GM19468 (cell line): ENCODE results near the gene KRTAP1-1.
"Not testable (repeated sequence)": the region's sequence is repeated elsewhere in the genome, so short reads cannot be mapped to it uniquely, and the experiment has no call there.

Experiments used
- ATAC-seq: cut with Tn5 transposase; IDR thresholded peaks from one replicate; pipeline ENCODE4 v1.9.1; 2021; ENCODE audit warnings: mild to moderate bottlenecking, moderate library complexity, moderate number of reproducible peaks; ENCODE audit not compliant: unreplicated experiment; ENCODE audit errors: extremely low read depth

The KRTAP1-1 gene, protein sequence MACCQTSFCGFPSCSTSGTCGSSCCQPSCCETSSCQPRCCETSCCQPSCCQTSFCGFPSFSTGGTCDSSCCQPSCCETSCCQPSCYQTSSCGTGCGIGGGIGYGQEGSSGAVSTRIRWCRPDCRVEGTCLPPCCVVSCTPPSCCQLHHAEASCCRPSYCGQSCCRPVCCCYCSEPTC

DNA sequence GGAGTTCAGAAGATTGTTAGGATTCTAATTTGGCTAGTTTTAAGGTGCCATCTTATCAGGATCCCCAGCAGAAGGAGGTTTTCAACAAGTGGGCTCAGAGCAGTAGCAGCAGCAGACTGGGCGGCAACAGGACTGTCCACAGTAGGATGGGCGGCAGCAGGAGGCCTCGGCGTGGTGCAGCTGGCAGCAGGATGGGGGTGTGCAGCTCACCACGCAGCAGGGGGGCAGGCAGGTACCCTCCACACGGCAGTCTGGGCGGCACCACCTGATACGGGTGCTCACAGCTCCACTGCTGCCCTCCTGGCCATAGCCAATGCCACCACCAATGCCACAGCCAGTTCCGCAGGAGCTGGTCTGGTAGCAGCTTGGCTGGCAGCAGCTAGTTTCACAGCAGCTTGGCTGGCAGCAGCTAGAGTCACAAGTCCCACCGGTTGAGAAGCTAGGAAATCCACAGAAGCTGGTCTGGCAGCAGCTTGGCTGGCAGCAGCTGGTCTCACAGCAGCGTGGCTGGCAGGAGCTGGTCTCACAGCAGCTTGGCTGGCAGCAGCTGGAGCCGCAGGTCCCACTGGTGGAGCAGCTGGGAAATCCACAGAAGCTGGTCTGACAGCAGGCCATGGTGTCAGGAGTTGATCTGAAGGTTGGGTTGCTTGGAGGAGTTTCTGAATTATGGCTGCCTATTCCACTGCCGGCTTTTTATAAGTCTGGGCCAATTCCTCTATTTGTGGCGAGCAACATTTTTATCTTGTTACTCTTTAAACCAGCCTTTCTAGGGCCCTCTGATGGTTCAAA is at the start of gene KRTAP1-1:
KRTAP1-1 (minus strand) TSS at position 668 of the 789 bp plus-strand sequence; CDS start at position 615, 53 bp downstream.
- ATAC-seq: not testable (repeated sequence)

DNA sequence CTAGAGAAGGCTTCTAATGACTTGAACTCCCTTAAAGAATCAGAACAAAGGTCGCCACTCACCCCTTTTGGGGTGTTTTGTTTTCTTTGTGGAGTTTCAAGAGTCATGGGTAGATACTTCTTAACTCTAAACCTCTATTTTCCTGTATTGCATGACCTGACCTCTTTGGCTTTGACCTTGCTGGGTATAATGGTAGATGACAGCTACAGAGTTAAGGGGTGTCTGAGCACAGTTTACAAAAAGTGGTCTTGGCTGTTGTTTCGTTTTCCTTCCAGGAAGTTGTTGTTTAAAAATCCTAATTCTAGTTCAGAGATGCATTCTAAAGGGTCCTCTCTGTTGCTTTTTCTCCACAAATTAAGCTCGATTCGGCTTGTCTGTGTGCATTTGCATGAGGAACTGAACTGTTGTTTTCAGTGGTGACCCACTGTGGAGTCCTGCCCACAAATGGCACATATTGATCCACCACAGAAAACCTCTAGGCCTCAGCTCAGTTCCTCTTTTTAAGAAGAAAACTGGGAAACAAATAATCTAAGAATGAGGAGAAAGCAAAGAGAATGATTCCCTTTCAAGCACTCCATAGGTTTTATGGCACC is 47.6 kb upstream of the KRTAP1-1 start:
- not testable (repeated sequence) for ATAC-seq

DNA sequence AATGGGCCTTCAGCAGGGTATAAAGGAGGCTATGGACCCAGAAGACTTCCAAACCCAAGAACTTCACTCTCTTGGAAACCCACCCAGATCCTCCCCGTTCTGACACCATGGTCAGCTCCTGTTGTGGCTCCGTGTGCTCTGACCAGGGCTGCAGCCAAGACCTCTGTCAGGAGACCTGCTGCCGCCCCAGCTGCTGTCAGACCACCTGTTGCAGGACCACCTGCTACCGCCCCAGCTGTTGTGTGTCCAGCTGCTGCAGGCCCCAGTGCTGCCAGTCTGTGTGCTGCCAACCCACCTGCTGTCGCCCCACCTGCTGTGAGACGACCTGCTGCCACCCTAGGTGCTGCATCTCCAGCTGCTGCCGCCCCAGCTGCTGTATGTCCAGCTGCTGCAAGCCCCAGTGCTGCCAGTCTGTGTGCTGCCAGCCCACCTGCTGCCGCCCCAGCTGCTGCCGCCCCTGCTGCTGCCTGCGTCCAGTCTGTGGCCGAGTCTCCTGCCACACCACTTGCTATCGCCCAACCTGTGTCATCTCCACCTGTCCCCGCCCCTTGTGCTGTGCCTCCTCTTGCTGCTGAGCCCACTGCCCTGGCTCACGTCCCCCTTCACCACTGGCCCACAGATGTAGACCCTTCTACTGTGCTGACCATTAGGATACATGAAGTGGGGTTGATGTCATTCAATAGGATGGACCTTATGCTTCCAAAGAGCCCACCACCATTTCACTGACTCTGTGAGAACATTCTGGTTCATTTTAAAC is 43.0 kb upstream of the KRTAP1-1 start, which contains the start of gene KRTAP4-7:
KRTAP4-7 (plus strand) TSS at position 51 of the 757 bp plus-strand sequence; CDS start at position 108, 57 bp downstream.
- ATAC-seq: not testable (repeated sequence)

DNA sequence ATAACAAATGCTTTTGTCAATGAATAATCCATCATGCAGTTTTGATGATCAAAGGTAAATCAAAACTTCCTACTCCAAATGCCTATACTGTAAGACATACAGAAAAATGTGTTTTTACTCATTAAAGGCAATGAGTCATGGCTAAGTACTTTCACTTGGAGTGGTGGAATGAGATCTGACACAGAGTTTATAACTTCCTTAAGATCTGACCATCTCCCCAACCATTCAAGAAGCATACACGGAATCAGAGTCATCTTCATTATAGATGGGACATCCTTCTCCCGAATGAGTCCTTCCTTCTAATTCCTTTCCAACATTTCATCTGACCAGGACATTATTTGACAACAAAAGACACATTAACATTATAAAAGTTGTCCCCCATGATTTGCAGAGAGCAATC is 42.2 kb upstream of the KRTAP1-1 start:
- ATAC-seq: not testable (repeated sequence)

DNA sequence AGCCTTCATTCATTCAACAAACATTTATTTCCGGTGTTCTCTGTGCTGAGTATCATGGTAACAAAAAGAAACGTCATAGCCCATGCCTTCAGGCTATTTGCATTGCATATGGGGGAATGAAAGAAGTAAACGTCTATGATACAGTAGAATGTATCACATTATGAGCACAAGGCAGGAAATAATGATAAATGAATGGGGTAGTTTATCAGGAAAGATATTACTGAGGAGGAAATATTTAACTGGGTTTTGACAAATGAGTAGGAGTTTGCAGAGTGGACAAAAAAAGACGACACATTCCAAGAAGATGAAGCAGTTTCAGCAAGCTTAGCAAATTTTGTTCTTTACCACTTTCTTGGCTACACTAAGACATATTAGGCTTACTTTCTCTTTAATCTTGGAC is 41.4 kb upstream of the KRTAP1-1 start:
- ATAC-seq: no peak

DNA sequence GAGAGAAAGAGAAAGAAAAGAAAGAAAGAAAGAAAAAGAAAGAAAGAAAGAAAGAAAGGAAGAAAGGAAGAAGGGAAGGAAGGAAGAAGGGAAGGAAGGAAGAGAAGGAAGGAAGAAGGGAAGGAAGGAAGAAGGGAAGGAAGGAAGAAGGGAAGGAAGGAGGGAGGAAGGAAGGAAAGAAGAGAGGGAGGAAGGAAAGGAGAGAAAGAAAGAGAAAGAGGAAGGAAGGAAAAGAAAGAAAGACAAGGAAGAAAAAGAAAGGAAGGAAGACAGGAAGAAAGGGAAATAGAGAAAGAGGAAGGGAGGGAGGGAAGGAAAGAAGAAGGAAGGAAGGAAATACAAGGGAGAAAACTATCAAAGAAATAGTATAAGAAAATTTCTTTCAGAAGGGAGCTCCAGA is 35.5 kb upstream of the KRTAP1-1 start:
- ATAC-seq: no peak

DNA sequence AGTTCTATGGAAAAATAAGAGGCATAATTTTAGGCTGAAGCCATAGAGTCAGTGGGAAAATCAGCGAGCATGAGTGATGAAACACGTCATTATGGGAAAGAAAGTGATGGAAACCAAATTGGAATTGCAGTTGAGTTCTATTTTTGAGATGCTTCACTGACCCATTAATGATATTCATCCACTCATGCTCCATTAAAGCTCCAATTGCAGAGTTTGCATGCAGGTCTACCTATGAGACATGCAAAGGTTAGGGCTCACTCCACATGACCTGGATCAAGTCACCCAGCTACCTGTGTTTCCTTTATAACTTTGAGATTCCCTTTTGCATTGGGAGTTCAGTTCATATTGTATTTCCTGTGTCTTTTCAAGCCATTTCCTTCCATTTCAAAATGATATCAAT is 32.4 kb upstream of the KRTAP1-1 start:
- no peak for ATAC-seq

DNA sequence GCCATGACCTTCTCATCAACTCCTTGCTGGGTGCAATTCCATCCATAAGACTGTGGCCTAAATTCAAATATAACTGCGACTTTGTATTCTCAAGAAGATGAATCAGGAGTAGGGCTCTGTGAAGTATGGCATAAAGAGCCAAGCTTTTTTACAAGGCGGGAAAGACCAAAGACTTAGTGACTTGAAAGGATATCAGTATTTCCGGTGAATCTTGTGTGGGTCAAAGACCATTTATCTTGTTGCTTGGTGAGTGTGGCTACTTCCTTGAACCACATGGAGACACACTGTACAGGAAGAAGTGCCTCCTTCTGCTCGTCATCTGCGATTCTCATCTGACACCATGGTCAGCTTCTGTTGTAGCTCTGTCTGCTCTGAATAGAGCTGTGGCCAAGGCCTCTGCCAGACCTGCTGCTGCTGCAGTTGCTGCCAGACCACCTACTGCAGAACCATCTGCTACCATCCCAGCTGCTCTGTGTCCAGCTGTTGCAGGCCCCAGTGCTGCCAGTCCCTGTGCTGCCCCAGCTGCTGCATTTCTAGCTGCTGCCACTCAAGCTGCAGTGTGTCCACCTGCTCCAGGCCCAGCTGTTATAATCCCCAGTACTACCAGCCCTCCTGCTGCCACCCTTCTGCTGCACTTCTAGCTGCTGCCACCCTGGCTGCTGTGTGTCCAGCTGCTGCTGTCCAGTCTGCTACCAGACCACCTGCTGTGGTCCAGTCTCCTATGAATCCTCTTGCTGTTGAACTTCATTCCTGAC is 30.5 kb upstream of the KRTAP1-1 start:
- ATAC-seq: no peak

DNA sequence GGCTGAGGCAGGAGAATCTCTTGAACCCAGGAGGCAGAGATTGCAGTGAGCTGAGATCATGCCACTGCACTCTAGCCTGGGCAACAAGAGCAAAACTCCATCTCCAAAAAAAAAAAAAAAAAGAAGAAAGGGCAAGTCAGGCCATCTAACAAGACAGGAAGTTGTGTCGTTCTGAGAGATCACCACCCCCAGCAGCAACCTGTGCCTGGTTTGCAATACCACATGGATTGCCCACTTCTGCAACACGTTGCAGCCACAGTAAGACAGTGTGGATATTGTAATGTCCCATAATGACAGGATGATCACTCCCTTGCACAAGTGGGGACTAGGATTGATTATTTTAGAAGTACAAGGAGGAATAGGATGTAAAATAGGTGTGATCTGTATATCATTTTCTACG is 27.8 kb upstream of the KRTAP1-1 start:
- ATAC-seq: no peak

DNA sequence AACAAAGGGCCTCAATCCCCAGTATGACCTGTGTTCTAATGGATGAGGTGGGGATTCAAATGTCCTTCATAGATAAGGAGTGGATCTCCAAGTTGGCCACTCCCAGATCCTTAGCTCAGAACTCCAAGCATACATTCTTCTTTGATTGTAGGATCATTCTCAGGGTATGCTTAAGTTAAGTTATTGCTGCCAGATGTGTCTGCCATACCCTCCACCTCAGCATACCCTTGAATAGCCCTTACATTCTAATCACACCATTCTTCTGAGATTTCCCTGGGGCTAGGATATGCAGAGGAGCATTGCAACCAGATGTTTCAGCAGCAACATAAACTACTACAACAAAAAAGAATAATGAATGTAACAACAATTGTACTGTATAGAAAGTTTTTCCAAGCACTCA is 26.0 kb upstream of the KRTAP1-1 start:
- ATAC-seq: no peak

DNA sequence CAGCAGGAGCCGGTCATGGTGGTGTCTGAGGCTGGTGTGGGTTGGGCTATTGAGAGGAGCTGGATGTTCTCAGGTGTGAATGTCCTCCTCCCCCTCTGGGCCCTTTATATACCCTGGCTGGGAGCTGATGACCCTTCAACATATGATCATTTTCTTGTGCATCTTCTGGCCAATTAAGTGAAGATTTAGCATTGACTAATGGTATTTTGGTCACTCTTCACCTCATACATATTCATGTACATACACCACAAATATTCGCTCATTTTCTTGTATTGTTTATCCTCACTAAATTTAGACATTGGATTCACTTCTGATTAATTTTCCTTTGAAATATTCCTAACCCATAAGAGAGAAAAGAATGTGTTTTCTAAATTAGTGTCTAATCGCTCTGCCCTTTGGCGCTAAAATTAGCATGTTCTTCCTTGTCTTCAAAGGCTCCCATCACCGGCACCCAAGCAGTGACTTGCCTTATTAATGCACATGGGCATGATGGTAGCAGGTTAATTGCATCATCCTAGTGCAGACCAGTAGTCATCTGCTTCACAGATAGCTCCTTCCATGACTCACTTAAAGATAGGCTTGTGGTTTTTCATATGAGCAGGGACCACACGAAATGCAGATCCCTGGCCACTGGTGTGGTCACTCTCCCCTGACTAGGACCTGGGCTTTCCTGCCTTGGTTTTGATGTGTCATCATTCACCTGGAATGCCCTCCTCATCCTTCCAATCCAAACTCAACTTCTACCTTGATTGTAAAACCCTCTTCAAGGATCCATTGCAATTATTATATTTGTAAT is 24.8 kb upstream of the KRTAP1-1 start, which contains the start of gene KRTAP2-4:
KRTAP2-4 (minus strand) TSS at position 51 of the 796 bp plus-strand sequence; CDS start at position 17, 34 bp downstream.
- ATAC-seq: no peak

DNA sequence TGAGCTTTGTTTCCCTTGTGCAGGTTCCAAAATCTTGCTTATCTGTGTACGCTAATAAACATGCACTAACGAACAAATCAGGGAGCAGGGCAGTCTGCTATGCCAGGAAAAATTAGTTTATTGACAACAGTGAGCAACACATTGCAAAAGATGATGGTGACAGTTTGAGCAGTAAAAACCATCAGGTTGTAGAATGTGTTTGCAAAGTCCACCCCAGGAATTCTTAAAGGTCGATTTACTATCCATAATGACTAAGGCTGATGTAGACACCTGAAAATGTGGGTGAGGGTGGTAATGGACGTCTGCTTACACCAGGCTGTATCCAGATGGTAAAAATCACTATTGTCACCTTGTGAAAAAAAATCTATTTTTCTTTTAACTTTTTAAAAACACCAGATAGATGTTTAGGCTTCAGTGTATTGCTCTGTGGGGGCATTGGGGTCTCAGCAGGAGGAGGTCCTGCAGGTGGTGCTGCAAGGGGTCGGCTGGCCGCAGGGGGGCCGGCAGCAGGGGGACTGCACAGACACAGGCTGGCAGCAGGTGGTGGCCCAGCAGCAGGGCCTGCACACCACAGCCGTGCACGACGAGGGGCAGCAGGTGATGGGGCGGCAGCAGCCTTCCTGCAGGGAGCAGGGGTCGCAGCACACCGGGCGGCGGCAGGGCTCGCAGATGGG is 23.9 kb upstream of the KRTAP1-1 start:
- ATAC-seq: not testable (repeated sequence)

DNA sequence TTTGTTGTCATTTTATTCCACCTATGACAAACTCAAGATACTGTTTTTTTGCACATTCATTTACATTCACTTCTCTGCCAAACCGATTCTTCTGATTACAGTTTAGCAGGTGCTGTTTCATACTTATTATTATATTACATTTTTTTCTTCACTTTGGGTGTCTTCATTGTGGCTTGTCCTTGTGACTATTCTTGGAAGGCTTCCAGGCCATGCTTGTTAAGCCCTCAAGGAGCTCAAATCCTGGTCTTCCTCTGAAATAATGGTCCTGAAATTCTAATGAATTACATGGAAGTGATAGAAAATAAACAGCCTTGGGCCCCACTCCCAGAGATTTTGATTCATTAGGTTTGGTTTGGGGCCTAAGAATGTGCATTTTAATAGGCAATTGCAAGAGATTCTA is 23.1 kb upstream of the KRTAP1-1 start:
- ATAC-seq: no peak

DNA sequence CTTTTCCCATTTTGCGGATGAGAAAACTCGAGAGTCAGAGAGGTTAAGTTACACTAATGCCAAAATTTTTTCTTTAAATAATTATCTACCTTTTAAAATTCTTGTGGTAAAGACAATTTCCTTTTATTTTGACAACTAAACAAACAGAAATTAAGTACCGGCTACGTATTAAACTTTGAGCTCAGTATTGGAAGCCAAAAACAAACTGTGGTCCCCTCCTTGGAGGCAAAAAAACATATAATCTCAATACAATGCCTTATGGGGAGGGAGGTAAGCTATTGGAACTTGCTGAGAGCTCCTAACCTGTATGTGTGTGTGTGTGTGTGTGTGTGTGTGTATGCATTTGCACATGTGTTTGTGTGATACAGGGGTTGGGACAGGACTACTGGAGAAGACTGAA is 22.2 kb upstream of the KRTAP1-1 start:
- ATAC-seq: no peak

DNA sequence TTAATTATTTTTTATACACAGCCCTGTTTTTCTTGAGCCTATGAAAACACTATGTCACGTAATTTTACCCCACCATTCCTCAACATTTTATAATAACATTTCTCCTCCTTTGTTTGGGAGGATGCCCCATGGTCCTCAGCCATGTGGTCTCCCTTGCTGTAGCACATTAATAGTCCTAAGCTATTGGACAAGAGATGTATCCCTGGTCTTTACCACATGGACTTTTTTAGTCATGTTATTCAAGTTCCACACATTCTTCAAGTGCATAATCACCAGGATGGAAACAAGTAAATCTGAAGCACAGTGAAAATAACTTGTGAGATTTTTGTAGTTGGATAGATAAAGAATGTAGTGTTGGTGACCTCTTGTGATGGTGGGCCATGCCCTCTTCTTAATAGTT is 20.7 kb upstream of the KRTAP1-1 start:
- no peak for ATAC-seq

DNA sequence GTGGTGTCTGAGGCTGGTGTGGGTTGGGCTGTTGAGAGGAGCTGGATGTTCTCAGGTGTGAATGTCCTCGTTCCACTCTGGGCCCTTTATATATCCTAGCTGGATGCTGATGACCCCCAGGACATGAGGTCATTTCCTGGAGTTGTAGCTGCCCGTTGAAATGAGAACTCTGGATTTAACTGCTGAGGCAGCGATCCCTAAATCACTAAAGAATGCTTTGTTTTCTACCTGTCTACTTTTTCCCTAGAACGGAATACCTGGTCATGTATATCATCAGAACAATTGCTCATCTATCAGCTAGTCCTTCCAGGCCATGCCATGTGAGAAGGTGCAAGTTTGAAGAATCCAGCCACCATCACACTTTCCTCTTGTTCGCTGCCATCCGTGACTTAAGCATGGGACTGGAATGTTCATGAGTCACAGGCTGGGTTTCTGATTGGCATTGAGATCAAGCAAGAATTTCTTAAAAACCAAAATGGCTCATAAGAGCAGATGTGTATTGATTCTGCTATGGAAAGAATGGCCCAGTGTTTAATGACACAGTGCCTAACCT is 18.9 kb upstream of the KRTAP1-1 start, which contains the start of gene KRTAP2-3:
KRTAP2-3 (minus strand) TSS at position 63 of the 553 bp plus-strand sequence. CDS start 64 bp downstream, outside the sequence.
- no peak for ATAC-seq

DNA sequence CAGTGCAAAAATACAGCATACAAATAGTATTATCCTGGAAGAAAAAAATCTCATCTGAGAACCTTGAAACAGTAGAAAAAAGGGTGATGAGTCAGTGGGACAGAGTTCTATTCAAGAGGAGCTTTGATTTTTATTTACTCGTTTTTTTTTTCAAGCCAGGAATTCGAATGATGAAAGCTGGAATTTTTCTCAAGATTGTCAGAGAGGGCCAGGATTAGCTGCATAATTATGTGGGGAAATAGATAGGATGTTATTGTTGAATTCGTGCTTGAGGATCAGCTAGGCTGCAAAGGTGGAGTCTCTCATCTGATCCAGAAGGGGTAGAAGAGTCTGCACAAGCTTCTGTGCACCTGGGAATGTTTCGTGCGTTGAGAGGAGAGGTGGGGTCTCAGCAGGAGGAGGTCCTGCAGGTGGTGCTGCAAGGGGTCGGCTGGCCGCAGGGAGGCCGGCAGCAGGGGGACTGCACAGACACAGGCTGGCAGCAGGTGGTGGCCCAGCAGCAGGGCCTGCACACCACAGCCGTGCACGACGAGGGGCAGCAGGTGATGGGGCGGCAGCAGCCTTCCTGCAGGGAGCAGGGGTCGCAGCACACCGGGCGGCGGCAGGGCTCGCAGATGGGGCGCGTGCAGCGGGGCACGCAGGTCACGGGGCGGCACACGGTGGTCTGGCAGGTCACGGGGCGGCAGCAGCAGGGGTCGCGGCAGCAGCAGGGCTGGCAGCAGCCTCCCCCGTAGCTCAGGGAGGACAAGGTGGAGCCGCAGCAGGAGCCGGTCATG is 18.2 kb upstream of the KRTAP1-1 start:
- not testable (repeated sequence) for ATAC-seq
